Fibroblast of the aortic adventitia (primary cell): Measurements from ENCODE around the gene TANGO2. TPM values are rescaled to one million over a fixed set of nuclear protein-coding genes. Genes with fewer than 3 reads are reported as not detected.

Source experiments
- DNase-seq: peaks from one replicate; pipeline ENCODE4 v3.0.0-alpha.2; 2010; ENCODE audit warnings: low read depth
- H3K4me3 ChIP-seq: 2 replicates; pipeline ENCODE4 v1.5.1; 2011; ENCODE audit warnings: low read depth, mild to moderate bottlenecking, control low read depth, low read length, moderate library complexity
- total RNA-seq: library from RNA; depleted of rRNA; stranded (reverse); fragments of >200 nt; gene quantifications from 2 replicates; pipeline ENCODE4 v1.2.3, GENCODE V29; 2012; ENCODE audit warnings: low replicate concordance
- TF ChIP-seq, protein P1 (sequence below): IDR thresholded peaks from 2 replicates; pipeline ENCODE4 v1.5.1; 2011; ENCODE audit warnings: mild to moderate bottlenecking, low read length, control low read depth, inconsistent platforms; ENCODE audit not compliant: insufficient read depth

Gene TANGO2
- total RNA-seq, 1 donor, result 41.7 TPM

DNA sequence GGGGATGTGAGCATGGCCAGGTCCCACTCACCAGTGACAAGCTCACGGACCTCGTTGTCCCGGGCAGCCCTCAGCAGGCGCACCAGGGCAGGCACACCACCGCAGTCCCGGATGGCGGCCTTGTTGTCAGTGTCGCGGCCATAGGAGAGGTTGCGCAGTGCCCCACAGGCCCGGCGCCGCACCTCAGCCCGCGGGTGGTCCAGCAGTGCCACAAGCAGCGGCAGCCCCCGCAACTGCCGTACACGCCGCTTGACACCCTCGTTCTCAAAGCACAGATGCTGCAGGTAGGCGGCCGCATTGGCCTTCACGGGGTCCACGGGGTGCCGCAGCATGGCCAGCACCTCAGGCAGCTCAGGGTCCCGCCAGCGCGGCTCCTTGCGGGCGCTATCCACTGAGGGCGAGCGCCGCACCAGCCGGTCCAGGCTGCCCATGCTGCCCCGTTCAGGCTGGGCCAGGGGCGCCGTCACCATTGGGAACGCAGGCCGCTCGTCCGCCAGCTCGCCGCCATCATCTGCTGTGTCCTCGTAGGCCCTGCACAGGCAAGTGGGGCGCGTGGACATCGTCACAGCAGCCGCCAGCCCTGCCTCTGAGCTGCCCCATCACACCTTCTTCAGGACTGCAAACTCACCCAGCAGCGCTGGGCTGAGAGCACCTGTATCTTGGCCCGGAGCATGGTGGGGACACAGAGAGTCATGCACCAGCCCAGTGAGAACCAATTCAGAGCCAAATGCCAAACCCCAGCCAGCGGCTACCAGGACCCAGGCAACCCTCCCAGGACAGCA, 41.0 kb upstream of the TANGO2 start:
- DNase-seq, result no peak
- TF ChIP-seq, protein P1, sequence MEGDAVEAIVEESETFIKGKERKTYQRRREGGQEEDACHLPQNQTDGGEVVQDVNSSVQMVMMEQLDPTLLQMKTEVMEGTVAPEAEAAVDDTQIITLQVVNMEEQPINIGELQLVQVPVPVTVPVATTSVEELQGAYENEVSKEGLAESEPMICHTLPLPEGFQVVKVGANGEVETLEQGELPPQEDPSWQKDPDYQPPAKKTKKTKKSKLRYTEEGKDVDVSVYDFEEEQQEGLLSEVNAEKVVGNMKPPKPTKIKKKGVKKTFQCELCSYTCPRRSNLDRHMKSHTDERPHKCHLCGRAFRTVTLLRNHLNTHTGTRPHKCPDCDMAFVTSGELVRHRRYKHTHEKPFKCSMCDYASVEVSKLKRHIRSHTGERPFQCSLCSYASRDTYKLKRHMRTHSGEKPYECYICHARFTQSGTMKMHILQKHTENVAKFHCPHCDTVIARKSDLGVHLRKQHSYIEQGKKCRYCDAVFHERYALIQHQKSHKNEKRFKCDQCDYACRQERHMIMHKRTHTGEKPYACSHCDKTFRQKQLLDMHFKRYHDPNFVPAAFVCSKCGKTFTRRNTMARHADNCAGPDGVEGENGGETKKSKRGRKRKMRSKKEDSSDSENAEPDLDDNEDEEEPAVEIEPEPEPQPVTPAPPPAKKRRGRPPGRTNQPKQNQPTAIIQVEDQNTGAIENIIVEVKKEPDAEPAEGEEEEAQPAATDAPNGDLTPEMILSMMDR, result no peak
- no peak overlapping the region for H3K4me3 ChIP-seq

DNA sequence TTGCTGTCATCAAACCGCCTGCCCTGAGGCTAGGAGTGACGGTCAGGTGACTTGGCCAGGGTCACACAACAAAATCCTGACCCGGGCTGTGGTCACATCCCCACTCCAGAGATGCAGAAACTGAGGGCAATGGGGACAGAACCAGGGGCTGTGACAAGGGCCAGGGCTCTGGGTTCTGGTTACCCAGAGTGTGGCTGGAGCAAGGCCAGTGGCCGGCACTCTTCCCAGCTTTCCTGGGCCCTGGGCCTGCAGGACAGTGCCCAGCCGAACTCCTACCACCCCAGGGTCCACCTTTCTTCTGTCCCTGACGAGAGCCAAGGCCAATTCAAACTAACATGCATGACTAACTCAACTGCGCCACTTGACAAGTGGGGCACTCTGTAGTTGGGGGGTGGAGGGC, 40.1 kb upstream of the TANGO2 start:
- H3K4me3 ChIP-seq, result no peak overlapping the region

DNA sequence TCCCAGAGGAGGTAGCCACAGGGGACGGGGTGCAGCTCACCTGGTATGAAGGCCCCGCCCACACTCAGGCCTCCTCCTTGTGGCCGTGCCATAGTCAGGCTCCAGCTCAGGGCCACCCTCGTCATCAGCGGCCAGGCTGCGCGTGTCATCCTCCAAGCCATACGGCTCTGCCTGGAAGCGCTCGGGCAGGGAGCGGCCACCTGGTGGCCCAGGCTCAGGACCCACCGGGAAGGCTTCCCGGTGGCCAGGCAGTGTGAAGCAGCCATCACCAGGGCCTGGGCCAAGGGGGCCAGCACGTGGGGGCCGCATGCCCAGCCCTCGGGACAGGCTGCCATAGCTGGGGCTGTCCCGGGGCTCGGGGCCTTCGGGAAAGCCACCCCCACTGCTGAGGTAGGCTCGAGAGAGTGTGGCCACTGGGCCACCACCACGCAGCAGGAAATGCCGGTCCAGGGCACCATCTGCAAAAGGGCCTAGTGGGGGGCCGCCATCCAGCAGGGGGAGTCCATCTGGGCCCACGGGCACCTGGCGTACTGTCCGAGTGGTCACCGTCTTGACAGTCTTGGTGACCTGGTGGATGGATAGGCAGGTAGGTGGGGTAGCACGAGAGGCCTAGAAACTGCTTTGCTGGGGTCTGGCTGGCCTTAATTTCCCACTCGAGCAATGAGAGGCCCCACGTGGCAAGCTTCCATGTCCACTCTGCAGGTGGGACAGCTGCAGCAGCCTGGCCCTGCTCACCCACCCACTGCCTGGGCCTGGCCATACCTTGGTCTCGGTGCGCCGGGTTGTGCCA, 39.5 kb upstream of the TANGO2 start:
- TF ChIP-seq, protein P1, result no peak
- no peak for DNase-seq
- no peak overlapping the region for H3K4me3 ChIP-seq

More for the DNA sequence above, 40.1 kb upstream of the TANGO2 start:
- no peak for DNase-seq
- TF ChIP-seq, protein P1, result no peak

DNA sequence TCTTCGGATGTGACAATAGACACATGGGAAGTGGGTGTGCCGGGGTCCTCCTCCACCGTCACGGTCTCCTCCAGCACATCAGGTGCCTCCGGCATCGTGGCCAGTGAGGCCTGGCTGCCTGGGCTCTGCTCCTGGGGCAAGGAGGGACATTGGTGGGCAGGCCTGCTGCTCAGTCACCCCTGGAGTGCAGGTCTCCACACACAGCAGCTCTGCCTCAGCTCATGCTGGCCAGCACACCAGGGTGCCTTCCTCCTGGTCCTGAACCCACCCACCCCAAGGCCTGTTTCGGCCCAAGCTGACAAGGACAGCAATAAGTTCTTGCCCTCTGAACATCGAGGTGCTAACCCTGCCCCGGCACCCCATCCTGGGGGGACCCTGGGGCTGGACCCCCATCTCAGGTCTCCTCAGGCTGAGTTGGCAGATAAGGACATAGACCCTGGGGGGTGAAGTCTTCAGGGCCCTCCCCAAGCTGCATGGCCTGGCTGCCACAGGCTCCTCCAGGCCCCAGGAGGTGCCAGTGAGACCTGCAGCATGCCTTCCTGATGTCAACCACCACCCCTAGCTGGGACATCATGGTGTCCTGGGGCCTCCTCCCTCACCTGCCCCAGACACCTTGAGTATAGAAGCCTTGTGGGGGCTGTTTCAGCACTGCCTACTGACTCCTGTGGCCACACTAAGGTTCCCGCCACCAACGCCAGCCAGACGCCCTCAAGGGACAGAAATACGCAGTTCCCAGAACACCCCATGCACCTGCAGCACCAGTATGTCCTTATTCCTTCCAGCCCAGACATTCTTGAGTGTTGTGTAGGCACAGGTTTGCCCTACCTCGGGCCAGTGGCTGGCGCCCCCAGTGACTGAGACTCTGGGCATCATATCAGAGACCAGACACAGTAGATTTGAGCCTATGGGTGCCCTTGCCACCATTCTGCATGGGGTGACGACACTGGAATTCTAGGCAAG, 38.7 kb upstream of the TANGO2 start:
- no peak overlapping the region for H3K4me3 ChIP-seq
- no peak for DNase-seq
- TF ChIP-seq, protein P1, result no peak

DNA sequence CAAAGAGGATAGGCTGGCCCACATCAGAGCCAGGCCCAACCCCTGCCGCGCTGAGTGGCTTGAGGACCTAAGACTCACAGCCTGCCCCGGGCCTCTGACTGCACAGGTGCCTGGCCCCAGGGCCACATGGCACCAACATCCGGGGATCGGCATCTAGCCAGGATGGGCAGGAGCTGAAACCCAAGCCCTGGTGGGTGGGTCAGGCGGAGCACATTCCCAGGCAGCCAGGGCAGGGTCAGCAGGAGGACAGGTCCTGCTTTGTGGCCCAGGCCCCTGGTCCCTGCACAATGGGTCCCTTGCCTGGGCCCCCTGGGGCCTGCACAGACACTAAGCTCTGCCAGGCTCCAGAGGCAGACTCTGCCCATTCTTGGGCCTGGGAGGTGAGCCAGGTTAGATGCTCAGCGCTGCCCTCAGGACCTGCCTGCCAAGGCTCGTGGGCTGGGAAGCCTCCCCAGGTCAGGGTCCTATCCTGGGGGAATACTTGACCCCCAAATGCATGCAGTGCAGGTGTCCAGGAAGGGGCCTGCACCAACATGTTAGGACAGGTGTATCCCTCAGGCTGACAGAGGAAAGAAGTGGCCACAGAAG, 37.8 kb upstream of the TANGO2 start:
- TF ChIP-seq, protein P1, result no peak
- DNase-seq, result no peak
- H3K4me3 ChIP-seq, result no peak overlapping the region

DNA sequence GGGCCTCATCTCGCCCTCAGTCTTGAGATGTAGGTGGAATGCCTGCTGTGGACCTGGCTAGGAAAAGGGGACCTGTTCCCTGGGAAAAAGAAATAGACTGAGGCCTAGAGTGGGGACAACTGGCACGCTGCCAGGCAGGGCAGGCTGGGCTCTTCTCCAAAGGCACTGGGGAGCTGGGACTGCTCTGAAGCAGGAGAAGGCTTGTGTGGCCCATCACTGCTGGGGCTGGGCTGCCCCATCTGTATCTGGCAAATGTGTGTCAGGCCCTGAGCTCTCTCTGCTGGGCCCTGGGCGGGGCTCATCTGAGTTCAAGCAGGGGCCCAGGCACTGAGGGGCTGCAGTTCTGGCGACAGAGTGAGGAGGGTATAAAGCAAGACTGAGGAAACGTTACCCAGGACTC, 37.2 kb upstream of the TANGO2 start:
- H3K4me3 ChIP-seq, result no peak overlapping the region
- TF ChIP-seq, protein P1, result no peak
- no peak for DNase-seq
